ENCODE results near the gene FARSA. TPM values are rescaled to one million over a fixed set of nuclear protein-coding genes. Genes with fewer than 3 reads are reported as not detected.

Gene FARSA
- total RNA-seq, 1 donor from 2014 or later = 165 TPM

- Mint-ChIP-seq H3K4me3 (ENCODE audit: low read depth) (no peak overlapping the region), H3K36me3 (ENCODE audit: low read depth) (peaks cover 32% of the 10 kb centered on the region), H3K4me1 (ENCODE audit: low read depth) (peaks cover 2% of the 10 kb centered on the region), H3K9me3 (no peaks in the 10 kb centered on the region), H3K27ac (no peak overlapping the region), H3K27me3 (ENCODE audit: low read depth) (no peaks in the 10 kb centered on the region)
- intact Hi-C loops (cut with micrococcal nuclease) = no loop called here
- DNase-seq (ENCODE audit: low spot score) = no peak
Observed at GRCh38 chr19:12875086-12875485, 58.4 kb downstream of the FARSA start.

DNA sequence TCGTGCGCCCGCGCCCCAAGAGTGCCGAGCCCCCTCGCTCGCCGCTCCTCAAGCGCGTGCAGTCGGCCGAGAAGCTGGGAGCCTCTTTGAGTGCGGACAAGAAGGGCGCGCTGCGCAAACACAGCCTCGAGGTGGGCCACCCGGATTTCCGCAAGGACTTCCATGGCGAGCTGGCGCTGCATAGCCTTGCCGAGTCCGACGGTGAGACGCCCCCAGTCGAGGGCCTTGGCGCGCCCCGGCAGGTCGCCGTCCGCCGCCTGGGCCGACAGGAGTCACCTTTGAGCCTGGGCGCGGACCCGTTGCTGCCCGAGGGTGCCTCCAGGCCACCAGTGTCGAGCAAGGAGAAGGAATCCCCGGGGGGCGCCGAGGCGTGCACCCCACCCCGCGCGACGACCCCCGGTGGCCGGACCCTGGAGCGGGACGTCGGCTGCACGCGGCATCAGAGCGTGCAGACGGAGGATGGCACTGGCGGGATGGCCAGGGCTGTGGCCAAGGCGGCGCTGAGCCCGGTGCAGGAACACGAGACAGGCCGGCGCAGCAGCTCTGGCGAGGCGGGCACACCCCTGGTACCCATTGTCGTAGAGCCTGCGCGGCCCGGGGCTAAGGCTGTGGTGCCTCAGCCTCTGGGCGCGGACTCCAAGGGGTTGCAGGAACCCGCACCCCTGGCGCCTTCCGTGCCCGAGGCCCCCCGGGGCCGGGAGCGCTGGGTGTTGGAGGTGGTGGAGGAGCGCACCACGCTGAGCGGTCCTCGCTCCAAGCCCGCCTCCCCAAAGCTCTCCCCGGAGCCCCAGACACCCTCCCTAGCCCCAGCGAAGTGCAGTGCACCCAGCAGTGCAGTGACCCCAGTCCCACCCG is 59.4 kb downstream of the FARSA start:
- intact Hi-C loops (cut with micrococcal nuclease) = no loop called here

GRCh38 chr19:12872941-12873890 is 60.3 kb downstream of the FARSA start:
- Mint-ChIP-seq H3K27ac (no peak overlapping the region), H3K27me3 (ENCODE audit: low read depth) (no peaks in the 10 kb centered on the region), H3K4me3 (ENCODE audit: low read depth) (no peak overlapping the region), H3K36me3 (ENCODE audit: low read depth) (peaks cover 26% of the 10 kb centered on the region), H3K4me1 (ENCODE audit: low read depth) (no peaks in the 10 kb centered on the region), H3K9me3 (no peaks in the 10 kb centered on the region)
- intact Hi-C loops (cut with micrococcal nuclease) = no loop called here
- DNase-seq (ENCODE audit: low spot score) = peak; percentile 56

More for the DNA sequence above, 59.4 kb downstream of the FARSA start:
- Mint-ChIP-seq H3K9me3 (no peaks in the 10 kb centered on the region), H3K4me3 (ENCODE audit: low read depth) (no peak overlapping the region), H3K4me1 (ENCODE audit: low read depth) (no peaks in the 10 kb centered on the region), H3K27ac (no peak overlapping the region), H3K27me3 (ENCODE audit: low read depth) (no peaks in the 10 kb centered on the region), H3K36me3 (ENCODE audit: low read depth) (peaks cover 32% of the 10 kb centered on the region)
- DNase-seq (ENCODE audit: low spot score) = no peak

Other genes starting within 250 kb of the FARSA start
- not detected in 2 replicates for gene GNG14, start 245.7 kb downstream of the FARSA start, total RNA-seq
- gene FBXW9, start 237.1 kb downstream of the FARSA start, total RNA-seq = 8.8 and 9.4 TPM in 2 replicates
- gene TNPO2, start 209.8 kb downstream of the FARSA start, total RNA-seq = 109 and 112 TPM in 2 replicates
- gene TRIR, start 199.0 kb downstream of the FARSA start, total RNA-seq = 204 and 210 TPM in 2 replicates
- gene GET3, start 196.2 kb downstream of the FARSA start, total RNA-seq = 62.7 and 62.8 TPM in 2 replicates
- 0.11 TPM in 1 of 2 replicates, not detected in the other for gene BEST2, start 181.9 kb downstream of the FARSA start, total RNA-seq
- gene HOOK2, start 158.2 kb downstream of the FARSA start, total RNA-seq = 18.3 and 25.1 TPM in 2 replicates
- 333 and 351 TPM in 2 replicates for gene JUNB, start 142.2 kb downstream of the FARSA start, total RNA-seq
- 274 and 279 TPM in 2 replicates for gene PRDX2, start 131.9 kb downstream of the FARSA start, total RNA-seq
- 28.6 and 29.8 TPM in 2 replicates for gene THSD8, start 131.6 kb downstream of the FARSA start, total RNA-seq
- 38.3 and 40.6 TPM in 2 replicates for gene RNASEH2A, start 127.1 kb downstream of the FARSA start, total RNA-seq
- gene RTBDN, start 99.1 kb downstream of the FARSA start, total RNA-seq = not detected in 2 replicates
- 5.2 and 6.5 TPM in 2 replicates for gene MAST1, start 95.2 kb downstream of the FARSA start, total RNA-seq
- gene DNASE2, start 52.3 kb downstream of the FARSA start, total RNA-seq = 21.9 and 25.6 TPM in 2 replicates
- 0.62 and 0.97 TPM in 2 replicates for gene KLF1, start 46.5 kb downstream of the FARSA start, total RNA-seq
- 51.6 and 53.2 TPM in 2 replicates for gene GCDH, start 42.6 kb downstream of the FARSA start, total RNA-seq
- 1.9 and 3.2 TPM in 2 replicates for gene SYCE2, start 14.4 kb downstream of the FARSA start, total RNA-seq
- gene CALR, start 4.9 kb upstream of the FARSA start, total RNA-seq = 984 and 991 TPM in 2 replicates
- 189 and 196 TPM in 2 replicates for gene RAD23A, start 12.2 kb upstream of the FARSA start, total RNA-seq
- 29.2 and 32.6 TPM in 2 replicates for gene GADD45GIP1, start 23.5 kb upstream of the FARSA start, total RNA-seq
- 0.16 TPM in 1 of 2 replicates, not detected in the other for gene DAND5, start 35.9 kb upstream of the FARSA start, total RNA-seq
- 2.7 and 3.0 TPM in 2 replicates for gene NFIX, start 61.8 kb upstream of the FARSA start, total RNA-seq
- gene LYL1, start 169.1 kb upstream of the FARSA start, total RNA-seq = 5.5 and 5.6 TPM in 2 replicates
- gene TRMT1, start 183.0 kb upstream of the FARSA start, total RNA-seq = 112 and 116 TPM in 2 replicates
- 117 and 132 TPM in 2 replicates for gene NACC1, start 184.6 kb upstream of the FARSA start, total RNA-seq
- gene STX10, start 216.7 kb upstream of the FARSA start, total RNA-seq = 68.9 and 69.1 TPM in 2 replicates
- 140 and 143 TPM in 2 replicates for gene IER2, start 216.7 kb upstream of the FARSA start, total RNA-seq